ENCODE results near the gene DET1. TPM values are rescaled to one million over a fixed set of nuclear protein-coding genes. Genes with fewer than 3 reads are reported as not detected.

Gene DET1
- total RNA-seq, 1 experiment from 2014 or later: 5.2 TPM

DNA sequence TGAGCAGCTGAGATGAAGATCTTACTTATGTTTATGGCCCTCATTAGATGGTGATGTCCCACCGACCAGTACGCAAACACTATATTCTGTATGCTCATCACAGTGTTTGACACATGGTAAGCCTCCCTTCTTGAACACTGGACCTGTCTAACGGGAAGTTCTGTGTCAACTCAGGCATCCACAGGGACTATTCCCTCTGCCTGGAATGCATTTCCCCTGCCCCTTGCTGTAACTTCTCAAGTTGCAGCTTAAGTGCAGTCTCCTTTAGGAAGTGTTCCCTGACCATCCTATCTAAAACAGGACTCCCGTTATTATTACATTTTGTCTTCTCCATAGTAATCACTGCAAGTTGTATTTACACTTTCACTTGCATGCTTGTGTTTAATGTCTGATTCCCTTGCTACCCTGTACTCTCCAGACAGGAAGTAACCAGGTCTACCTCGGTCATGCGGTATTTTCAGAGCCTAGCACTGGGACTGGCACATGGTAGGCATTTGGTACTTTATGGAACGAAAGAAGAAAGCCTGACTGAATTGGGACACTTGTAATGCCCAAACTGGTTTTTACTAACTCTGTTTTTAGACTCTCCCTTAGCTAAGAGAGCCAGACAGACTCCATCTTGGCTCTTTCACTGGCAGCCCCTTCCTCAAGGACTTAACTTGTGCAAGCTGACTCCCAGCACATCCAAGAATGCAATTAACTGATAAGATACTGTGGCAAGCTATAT lies 8.7 kb downstream of the DET1 start:
- no peak for TF ChIP-seq TCF7L2 (IDR thresholded peaks at IDR 0.05; ENCODE audit: low read depth, low read length)
- TF ChIP-seq, protein P1, sequence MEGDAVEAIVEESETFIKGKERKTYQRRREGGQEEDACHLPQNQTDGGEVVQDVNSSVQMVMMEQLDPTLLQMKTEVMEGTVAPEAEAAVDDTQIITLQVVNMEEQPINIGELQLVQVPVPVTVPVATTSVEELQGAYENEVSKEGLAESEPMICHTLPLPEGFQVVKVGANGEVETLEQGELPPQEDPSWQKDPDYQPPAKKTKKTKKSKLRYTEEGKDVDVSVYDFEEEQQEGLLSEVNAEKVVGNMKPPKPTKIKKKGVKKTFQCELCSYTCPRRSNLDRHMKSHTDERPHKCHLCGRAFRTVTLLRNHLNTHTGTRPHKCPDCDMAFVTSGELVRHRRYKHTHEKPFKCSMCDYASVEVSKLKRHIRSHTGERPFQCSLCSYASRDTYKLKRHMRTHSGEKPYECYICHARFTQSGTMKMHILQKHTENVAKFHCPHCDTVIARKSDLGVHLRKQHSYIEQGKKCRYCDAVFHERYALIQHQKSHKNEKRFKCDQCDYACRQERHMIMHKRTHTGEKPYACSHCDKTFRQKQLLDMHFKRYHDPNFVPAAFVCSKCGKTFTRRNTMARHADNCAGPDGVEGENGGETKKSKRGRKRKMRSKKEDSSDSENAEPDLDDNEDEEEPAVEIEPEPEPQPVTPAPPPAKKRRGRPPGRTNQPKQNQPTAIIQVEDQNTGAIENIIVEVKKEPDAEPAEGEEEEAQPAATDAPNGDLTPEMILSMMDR (IDR thresholded peaks at IDR 0.05): no peak
- TF ChIP-seq, protein P2, sequence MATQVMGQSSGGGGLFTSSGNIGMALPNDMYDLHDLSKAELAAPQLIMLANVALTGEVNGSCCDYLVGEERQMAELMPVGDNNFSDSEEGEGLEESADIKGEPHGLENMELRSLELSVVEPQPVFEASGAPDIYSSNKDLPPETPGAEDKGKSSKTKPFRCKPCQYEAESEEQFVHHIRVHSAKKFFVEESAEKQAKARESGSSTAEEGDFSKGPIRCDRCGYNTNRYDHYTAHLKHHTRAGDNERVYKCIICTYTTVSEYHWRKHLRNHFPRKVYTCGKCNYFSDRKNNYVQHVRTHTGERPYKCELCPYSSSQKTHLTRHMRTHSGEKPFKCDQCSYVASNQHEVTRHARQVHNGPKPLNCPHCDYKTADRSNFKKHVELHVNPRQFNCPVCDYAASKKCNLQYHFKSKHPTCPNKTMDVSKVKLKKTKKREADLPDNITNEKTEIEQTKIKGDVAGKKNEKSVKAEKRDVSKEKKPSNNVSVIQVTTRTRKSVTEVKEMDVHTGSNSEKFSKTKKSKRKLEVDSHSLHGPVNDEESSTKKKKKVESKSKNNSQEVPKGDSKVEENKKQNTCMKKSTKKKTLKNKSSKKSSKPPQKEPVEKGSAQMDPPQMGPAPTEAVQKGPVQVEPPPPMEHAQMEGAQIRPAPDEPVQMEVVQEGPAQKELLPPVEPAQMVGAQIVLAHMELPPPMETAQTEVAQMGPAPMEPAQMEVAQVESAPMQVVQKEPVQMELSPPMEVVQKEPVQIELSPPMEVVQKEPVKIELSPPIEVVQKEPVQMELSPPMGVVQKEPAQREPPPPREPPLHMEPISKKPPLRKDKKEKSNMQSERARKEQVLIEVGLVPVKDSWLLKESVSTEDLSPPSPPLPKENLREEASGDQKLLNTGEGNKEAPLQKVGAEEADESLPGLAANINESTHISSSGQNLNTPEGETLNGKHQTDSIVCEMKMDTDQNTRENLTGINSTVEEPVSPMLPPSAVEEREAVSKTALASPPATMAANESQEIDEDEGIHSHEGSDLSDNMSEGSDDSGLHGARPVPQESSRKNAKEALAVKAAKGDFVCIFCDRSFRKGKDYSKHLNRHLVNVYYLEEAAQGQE (IDR thresholded peaks at IDR 0.05; ENCODE audit: insufficient read depth in 1 of 2, low read depth in 2 of 2, low read length in 1 of 2): no peak
- TF ChIP-seq POLR2AphosphoS5 (IDR thresholded peaks at IDR 0.05; ENCODE audit: low read depth, low read length): no peak
- no peak for TF ChIP-seq SIN3A (IDR thresholded peaks at IDR 0.05; ENCODE audit: borderline replicate concordance, insufficient read depth, low read depth, low read length)
- intact Hi-C loops (cut with micrococcal nuclease; ENCODE audit: unreplicated experiment): no loop called here
- in situ Hi-C loops (cut with HindIII; ENCODE audit: low pct_unique_long_range_greater_than_20kb, low sequenced_read_pairs): no loop called here
- Histone ChIP-seq H3K27ac (ENCODE audit: low read length) (no peak overlapping the region), H3K36me3 (ENCODE audit: control insufficient read depth, insufficient read depth, low read length) (no peaks in the 10 kb centered on the region), H3K27me3 (ENCODE audit: control insufficient read depth, insufficient read depth, low read length) (no peaks in the 10 kb centered on the region), H3K4me3 (ENCODE audit: low read depth in 2 of 2, low read length in 2 of 2) (no peak overlapping the region), H3K9me3 (ENCODE audit: control insufficient read depth, insufficient read depth, low read depth, low read length) (no peaks in the 10 kb centered on the region), H3K4me1 (ENCODE audit: control insufficient read depth, insufficient read depth, low read length) (no peaks in the 10 kb centered on the region)
- no TSS peak for BruUV-seq (replicated peaks)
- ChIA-PET CTCF (no interaction called here), POLR2A (no interaction called here)
- peak; percentile 34; the same call in 1 of the 2 replicates for ATAC-seq
- no peak for DNase-seq (ENCODE audit: low read depth, low spot score)

DNA sequence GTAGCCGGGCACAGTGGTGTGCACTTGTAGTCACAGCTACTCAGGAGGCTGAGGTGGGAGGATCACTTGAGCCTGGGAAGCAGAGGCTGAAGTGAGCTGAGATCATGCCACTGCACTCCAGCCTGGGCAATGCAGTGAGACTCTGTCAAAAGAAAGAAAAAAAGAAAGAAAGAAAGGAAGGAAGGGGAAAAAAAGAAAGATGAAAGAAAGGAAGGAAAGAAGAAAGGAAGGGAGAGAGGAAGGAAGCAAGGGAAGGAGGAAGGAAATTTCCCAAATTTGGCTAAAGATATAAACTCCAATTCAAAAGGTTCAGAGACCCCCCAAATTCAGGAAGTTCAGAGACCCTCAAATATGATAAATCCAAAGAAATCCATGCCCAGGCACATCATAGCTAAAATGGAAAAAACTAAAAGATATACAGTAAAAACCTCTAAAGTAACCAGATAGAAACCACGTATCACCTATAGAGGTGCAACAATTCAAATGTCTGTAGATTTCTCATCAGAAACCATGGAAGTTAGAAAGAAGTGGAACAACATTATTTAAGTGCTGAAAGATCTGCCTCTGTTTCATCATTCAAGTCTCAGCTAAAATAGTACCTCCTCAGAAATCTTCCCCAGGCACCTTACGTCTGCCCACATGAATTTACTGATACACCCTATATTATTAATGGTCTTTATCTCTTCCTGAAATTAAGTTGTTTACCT lies 10.7 kb downstream of the DET1 start:
- TF ChIP-seq TCF7L2 (IDR thresholded peaks at IDR 0.05; ENCODE audit: low read depth, low read length) (no peak), POLR2AphosphoS5 (IDR thresholded peaks at IDR 0.05; ENCODE audit: low read depth, low read length) (no peak), SIN3A (IDR thresholded peaks at IDR 0.05; ENCODE audit: borderline replicate concordance, insufficient read depth, low read depth, low read length) (no peak)
- TF ChIP-seq, protein P1 (IDR thresholded peaks at IDR 0.05): no peak
- TF ChIP-seq, protein P2 (IDR thresholded peaks at IDR 0.05; ENCODE audit: insufficient read depth in 1 of 2, low read depth in 2 of 2, low read length in 1 of 2): no peak
- DNase-seq (ENCODE audit: low read depth, low spot score) (no peak), ATAC-seq (no peak)
- Histone ChIP-seq H3K27ac (ENCODE audit: low read length) (no peak overlapping the region), H3K36me3 (ENCODE audit: control insufficient read depth, insufficient read depth, low read length) (no peaks in the 10 kb centered on the region), H3K27me3 (ENCODE audit: control insufficient read depth, insufficient read depth, low read length) (no peaks in the 10 kb centered on the region), H3K4me3 (ENCODE audit: low read depth in 2 of 2, low read length in 2 of 2) (no peak overlapping the region), H3K9me3 (ENCODE audit: control insufficient read depth, insufficient read depth, low read depth, low read length) (no peaks in the 10 kb centered on the region), H3K4me1 (ENCODE audit: control insufficient read depth, insufficient read depth, low read length) (no peaks in the 10 kb centered on the region)
- ChIA-PET POLR2A (no interaction called here), CTCF (no interaction called here)
- intact Hi-C loops (cut with micrococcal nuclease; ENCODE audit: unreplicated experiment): no loop called here
- in situ Hi-C loops (cut with HindIII; ENCODE audit: low pct_unique_long_range_greater_than_20kb, low sequenced_read_pairs): no loop called here
- no TSS peak for BruUV-seq (replicated peaks)
